CD4-positive, alpha-beta T cell treated with Interleukin-21 for 1 hour (primary cell): ENCODE measurements around the gene CYP2U1.
A peak's percentile ranks its signal among the peaks of the same experiment; 100 is the strongest.
"Not testable (repeated sequence)": the region's sequence is repeated elsewhere in the genome, so short reads cannot be mapped to it uniquely, and the experiment has no call there.

Source experiments
- DNase-seq: peaks from one replicate; pipeline ENCODE4 v3.0.0-alpha.2; 2020

CYP2U1 gene

DNA sequence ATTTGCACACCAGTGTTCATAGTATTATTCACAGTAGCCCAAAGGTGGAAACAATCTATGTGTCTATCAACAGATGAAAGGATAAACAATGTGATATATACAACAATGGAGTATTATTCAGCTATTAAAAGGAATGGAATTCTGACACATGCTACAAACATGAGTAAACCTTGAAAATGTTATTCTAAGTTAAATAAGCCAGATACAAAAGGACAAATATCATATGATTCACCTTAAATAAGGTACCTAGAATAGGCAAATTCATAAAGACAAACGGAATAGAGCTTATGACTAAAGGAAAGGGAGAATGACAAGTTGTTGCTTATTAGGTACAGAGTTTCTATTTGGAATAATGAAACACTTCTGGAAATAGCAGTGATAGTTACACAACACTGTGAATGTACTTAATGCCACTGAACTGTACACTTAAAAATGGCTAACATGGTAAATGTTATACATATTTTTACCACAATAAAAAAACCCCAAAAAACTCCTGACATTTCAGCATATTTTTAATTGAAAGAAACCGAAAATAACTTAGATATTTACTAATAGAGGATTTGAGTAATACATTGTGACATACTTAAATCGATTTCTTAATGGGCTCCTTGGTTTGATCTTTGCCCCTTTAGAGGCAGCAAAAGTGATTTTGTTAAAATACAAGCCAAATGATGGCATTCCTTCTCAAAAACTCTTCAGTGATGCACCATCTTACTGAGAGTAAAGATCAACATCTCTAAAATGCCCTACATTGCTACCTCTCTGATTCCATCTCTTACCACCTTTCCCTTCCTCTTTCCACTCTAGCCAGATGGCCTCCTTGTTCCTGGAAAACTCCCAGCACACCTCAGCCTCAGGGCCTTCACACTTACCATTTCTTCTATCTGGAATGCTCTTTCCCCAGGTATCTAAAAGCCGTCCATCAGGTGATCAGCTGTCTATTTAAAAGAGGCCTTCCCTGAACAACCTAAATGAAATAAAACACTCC is 8.6 kb upstream of the CYP2U1 start:
- no peak for DNase-seq

DNA sequence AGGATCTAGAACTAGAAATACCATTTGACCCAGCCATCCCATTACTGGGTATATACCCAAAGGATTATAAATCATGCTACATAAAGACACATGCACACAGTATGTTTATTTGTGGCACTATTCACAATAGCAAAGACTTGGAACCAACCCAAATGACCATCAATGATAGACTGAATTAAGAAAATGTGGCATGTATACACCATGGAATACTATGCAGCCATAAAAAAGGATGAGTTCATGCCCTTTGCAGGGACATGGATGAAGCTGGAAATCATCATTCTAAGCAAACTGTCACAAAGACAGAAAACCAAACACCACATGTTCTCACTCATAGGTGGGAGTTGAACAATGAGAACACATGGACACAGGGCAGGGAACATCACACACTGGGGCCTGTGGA is 5.6 kb upstream of the CYP2U1 start:
- DNase-seq = not testable (repeated sequence)

DNA sequence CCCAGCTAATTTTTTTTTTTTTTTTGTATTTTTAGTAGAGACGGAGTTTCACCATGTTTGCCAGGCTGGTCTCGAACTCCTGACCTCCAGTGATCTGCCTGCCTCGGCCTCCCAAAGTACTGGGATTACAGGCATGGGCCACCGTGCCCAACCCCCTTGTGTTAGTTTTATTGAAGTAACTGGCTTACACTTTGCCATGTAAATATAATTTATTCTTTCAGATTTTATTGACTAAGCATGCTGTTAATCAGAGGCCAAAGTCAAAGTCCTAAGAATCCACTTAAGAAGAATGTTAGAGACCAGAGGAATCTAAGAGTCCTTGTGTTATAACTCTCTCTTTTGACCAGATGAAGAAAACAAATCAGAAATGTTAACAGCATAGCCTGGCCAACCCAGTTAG is 4.5 kb upstream of the CYP2U1 start:
- DNase-seq = not testable (repeated sequence)

DNA sequence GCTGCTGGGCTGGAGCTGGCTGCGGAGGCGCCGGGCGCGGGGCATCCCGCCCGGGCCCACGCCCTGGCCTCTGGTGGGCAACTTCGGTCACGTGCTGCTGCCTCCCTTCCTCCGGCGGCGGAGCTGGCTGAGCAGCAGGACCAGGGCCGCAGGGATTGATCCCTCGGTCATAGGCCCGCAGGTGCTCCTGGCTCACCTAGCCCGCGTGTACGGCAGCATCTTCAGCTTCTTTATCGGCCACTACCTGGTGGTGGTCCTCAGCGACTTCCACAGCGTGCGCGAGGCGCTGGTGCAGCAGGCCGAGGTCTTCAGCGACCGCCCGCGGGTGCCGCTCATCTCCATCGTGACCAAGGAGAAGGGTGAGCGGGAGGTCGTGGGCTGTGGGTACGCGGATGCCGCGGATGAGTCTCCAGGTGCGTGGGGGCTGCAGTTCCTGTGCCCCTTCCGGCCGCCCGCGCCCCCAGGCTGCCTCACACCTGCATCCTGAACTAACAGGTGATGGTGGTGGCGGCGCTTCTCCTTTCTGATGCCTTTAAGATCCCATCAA is 499 bp downstream of the CYP2U1 start:
- peak; percentile 14 for DNase-seq

DNA sequence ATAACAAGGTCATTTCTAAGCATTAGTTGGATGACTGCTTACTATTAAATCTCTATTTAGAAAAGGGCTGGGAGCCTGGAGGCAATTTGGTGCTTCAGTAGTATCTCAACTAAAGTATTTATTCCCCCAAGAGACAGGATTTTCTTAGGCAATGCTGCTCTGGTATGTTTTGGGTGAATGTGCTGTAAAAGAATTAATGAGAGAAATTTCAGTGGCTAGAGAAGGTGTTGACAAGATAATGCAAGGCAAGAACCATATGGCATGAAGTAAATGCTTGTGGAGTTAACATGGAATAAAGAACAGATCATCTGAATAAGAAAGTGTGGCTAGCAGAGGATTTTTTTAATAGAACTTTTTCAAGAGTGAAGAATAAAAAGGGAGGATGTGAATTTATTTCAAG is 3.9 kb downstream of the CYP2U1 start:
- DNase-seq = no peak

DNA sequence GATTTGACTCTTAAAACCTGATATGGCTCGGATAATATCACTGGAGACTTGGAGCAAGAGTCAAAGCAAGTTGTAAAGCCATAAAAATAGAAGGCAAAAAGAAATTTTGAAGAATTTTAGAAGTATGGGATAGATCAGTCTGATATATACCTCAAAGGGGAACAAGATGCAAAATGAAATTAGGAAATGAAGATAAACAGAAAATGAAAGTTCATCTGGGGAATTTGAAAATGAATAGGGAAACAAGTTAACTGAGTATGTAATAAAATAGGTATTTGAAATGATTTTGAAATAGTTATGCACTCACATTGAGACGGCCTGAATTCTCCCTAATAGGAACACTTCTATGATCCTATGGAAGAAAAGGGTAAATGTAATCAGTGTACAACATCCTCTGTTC is 5.7 kb downstream of the CYP2U1 start:
- no peak for DNase-seq

DNA sequence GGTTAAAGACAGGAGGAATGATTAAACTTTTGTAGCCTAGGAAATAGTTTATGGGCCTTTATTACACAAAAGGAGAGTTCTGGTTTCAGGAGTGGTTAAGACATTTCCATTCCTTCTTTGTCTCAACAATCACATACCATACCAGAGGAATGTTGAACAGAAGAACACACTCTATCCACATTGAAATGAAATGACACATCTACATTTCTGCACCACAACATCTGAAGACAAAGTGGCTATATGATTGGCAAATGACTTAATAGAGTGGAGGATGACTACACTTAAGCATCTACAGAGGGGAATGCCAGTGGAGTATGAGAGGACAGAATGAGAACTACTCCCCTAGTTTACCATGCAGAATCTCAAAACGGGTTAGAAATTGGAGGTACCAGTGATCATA is 8.0 kb downstream of the CYP2U1 start:
- no peak for DNase-seq

DNA sequence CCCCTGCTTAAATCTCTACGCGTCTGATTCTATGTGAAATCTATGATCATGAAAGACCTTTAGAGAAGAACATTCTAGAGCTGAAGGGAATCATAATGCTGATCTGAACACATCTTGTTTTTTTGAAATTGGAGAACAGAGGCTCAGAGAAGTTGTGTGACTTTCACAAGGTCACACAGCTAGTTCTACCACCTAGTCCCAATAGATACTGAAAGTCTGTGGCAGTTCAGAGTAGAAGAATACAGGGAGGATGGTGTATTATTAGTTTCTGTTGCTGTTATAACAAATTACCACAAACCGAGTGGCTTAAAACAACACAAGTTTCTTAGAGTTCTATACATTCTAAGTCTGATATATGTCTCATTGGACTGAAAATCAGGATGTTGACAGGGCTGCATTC is 14.5 kb downstream of the CYP2U1 start:
- no peak for DNase-seq

DNA sequence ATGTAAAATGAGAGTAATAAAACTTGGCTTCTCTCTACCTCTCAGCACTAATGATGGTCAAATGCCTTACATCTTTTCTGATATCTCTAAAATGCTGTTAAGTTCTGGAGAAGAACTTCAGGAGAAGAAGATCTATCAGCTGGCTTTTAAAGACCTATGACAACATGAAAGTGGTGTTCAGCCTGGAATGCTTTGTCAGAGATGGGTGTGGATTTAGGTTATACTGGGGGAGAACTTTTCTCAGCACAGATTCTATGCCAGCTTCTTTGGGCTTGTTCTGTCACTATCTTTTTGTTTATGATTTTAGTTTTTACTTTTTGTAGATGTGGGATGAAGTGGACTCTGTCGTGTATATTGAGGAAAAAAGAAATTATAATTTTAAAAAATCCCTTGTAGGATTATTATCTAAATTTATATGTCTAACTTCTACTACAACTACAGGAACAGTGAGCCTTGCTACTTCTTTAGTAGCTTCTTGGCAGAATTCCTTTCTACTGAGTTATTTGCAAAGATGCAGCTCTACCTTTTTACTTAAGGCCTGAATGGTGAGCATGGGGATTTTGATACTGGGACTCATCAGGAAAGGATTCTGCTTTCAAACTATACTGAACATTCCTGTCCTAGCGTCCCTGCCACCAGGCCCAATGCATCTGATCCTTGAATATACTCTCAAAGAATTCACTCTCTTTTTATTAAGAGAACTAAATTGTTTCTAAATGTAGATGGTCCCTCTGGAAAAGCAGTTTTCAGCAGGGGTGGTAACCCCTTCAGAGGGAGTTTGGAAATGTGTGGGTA is 19.6 kb downstream of the CYP2U1 start:
- no peak for DNase-seq

DNA sequence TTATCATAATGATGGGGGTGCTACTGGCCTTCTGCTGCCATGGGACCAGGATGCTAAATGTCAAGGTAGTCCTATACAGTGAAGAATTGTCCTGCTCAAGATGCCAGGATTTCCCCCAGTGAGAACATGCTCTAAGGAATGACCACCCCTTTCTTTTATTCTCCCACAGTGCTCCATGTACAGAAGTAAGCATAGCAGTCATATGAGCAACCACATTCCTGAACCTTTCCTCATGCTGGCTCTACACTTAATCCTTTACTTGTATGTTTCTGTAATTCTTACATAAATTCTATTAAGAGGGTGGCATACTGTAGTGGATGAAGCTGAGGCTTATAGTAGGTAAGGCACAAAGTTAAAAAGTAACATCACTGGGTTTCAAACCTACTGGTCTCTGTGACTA is 20.2 kb downstream of the CYP2U1 start:
- no peak for DNase-seq

DNA sequence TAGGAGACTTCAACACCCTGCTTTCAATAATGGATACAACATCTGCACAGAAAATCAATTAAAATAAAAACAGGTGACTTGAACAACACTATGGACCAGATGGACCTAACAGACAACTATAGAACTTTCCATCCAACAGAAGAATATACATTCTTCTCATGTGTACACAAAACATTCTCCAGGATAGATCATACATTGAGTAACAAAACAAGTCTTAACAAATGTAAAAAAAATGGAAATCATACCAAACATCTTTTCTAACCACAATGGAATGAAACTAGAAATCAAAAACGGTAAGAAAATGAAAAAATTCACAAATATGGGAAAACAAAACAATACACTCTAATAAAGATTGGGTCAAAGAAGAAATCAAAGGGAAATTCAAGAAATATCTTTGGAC is 24.7 kb downstream of the CYP2U1 start:
- DNase-seq = no peak

DNA sequence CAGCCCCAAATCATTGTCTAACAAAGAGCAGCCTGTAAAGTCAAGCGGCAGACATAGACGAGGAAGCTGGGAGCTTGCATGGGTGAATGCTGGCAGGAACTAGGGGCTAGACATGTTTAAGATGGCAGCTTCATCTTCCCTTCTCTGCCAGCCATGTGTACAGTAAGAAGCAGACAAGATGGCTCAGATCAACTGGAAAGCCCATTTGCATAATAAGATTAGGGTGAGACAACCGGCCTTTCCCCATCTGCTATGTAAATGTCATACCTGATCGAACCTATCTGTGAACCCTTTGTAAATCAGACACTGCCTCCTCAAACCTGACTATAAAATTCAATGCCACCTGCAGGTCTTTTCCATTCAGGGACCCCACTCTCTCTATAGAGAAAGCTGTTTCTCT is 35.6 kb downstream of the CYP2U1 start:
- no peak for DNase-seq

DNA sequence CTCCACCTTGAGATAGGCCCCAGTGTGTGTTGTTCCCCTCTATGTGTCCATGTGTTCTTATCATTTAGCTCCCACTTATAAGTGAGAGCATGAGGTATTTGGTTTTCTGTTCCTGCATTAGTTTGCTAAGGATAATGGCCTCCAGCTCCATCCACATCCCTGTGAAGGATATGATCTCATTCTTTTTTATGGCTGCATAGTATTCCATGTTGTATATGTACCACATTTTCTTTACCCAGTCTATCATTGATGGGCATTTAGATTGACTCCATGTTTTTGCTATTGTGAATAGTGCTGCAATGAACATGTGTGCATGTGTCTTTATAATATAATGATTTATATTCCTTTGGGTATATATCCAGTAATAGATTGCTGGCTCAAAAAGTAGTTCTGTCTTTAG is 36.2 kb downstream of the CYP2U1 start:
- not testable (repeated sequence) for DNase-seq

DNA sequence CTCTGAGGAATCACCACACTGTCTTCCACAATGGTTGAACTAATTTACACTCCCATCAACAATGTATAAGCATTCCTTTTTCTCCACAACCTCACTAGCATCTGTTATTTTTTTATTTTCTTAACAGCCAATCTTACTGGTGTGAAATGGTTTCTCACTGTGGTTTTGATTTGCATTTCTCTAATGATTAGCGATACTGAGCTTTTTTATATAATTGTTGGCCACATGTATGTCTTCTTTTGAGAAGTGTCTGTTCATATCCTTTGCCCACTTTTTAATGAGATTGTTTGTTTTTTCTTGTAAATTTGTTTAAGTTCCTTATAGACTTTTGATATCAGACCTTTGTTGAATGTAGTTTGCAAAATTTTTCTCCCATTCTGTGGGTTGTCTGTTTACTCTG is 36.6 kb downstream of the CYP2U1 start:
- not testable (repeated sequence) for DNase-seq

DNA sequence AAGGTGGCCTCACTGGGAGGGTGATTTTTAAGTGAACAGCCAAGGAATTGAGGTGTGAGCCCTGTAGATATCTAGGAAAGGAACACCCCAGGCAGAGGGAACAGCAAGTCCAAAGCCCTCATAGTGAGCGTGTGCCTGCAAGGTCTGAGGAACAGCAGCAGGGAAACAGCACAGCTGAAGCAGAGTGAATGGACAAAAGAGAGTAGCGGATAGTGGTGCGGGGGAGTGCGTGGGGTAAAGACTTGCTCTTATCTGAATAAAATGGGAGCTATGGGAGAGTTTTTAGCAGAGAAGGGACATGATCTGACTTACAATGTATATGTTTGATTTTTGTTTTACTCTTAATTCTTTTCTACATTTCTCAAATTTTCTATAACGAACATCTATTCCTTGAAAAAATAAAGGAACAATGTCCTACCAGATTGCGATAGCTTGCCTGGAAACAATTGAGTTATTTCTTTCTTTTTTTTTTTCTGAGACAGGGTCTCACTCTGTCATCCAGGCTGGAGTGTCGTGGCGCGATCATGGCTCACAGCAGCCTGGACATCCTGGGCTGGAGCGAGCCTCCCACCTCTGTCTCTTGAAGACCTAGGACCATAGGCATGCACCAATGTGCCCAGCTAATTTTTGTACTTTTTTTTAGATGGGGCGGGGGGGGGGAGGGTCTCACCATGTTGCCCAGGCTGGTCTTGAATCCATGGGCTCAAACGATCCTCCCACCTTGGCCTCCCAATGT is 38.9 kb downstream of the CYP2U1 start:
- DNase-seq = no peak

DNA sequence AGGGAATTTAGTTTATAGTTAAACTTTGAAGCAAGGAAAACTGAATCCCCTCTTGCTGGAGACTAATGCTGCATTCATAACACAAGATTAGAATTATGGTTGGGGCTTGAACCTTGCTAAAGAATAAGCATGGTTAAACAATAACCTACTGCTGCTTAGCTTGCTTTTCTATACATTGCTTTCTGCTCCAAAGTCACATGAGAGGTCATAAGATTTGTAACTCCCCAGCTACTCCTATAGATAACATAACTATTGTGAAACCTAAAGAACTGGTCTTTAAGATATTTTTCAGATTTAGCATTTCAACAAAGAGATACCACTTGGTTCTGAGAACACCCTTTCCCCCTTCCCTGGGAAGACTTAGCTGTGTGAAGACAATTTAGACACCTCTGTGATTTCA is 41.3 kb downstream of the CYP2U1 start:
- no peak for DNase-seq

DNA sequence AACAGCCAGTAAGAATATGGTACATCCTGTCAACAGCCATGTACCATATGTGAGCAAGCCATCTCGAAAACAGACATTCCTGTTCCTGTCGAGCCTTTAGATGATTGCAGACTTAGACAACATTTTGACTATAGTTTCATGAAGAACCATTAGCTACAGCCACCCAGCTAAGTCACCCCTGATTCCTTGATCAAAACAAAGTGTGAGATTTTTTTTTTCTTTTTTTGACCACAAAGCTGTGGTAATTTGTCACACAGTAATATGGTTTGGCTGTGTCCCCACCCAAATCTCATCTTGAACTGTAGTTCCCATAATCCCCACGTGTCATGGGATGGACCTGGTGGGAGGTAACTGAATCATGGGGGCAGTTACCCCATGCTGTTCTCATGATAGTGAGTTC is 43.2 kb downstream of the CYP2U1 start:
- DNase-seq = no peak

DNA sequence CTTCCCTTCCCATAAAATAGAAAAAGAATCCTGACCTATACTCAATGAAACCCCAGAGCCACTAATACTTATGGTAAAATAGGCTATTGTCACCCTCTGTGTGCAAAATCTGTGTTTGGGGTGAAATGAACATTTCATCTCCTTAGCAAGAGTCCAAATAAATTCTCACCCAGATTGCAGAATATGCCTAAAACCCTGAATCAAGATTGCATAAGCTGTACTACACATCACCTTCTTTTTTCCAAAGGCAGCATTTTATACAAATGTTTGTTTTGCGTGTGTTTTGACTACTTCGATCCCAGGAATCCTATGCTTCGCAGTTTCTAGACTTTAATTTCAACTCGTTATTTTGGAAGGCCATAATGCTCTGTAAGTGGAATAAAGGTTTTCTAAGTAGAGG is 46.1 kb downstream of the CYP2U1 start:
- no peak for DNase-seq

DNA sequence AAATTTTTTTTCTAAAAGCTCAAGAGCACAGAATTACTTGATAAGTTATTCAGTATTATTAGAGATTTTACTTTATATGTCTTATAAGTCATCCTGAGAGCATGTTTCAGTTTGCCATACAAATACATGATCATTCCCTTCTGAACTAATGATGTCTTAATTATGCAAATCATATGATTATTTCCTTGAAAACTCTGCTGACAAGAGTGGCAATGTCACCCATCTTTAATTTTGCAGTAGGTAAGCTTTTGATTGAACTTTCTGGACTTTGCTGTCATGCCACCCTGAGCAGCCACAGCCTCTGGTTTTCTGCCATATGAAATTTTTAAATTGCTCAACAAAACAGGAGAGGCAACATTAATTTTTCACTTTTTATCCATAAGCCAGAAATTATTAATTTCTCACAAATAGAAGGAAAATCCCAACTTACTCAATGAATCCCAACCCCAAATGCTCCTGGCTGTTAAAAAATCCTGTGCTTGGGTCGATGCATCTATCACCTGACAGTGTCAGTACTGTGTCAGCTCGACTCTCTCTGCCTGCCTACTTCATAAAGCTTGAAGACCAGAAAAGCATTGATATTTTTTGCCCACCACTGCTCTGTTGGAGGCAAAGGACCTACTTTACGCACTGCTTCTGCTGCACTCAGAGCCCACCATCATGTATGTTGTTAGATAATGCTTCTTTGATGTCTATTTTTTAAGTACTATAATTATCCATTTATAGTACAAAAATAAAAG is 46.8 kb downstream of the CYP2U1 start:
- no peak for DNase-seq

DNA sequence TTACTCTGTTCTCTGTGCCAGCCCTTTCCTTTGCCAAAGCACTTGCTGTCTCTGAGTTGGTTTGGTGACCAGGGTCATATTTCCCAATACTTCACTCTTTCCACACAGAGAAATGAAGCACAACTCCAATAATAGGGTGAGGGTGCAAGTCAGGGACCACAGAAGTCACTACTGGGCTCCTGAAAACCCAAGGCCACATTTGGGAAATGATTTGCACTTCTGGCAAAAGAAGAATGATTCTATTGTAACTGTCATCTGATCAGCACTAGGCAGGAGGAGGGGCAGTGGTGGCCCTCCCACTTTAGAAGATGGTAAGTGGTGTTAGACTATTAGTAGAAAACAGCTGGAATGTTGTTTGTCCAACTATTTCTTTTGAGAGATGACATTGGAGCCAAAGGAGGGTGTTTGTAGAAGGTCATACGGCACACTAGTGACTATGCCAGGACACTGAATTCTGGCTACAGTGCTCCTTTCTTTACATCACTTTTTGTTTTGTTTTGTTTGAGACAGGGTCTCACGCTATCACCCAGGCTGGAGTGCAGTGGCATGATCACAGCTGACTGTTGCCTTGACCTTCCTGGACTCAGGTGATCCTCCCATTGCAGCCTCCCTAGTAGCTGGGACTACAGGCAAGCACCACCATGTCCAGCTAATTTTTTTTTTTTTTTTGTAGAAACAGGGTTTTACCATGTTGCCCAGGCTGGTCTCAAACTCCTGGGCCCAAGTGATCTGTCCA is 47.5 kb downstream of the CYP2U1 start:
- DNase-seq = no peak

DNA sequence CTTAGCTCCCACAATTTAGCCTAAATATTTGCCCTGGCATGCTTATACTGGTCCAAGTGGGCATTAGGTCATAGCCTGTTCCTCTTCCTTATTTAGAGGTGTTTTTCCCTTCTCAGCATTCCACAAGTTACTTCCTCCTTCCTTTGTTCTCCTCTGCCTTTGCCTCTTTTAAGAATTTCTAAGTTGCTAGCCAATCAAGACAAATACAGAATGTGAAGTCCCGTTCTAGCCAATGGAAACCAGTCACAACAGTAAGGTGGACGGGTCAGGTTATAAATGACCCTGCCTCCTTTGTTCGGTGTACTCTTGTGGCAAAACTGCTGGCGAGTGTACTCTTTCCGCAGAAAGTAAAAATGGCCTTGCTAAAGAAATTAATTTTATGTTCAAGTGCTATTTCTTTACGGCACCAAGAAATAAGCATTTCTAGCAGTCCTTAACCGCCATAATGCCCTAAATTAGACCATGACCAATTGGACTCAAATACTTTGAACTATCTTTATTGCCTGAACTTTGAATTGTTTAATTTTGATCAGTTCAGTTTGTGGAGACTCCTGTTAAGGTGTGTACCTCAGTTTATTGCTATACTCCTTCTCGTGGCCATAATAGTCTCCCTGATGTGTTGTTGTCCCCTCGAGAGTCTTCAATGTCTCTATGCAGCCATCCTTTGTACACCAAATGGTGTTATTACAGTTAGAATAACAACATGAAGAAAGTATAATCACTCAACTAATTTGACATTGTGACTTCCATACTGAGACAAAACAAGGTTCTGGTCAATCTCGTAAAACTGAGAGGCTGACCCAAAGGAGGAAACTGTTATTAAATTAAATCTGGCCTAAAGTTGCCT is 56.8 kb downstream of the CYP2U1 start:
- DNase-seq = no peak
